HG03175 (cell line): Measurements from ENCODE around the gene RACK1.
"Not testable (repeated sequence)": the region's sequence is repeated elsewhere in the genome, so short reads cannot be mapped to it uniquely, and the experiment has no call there.

Experiments used
- ATAC-seq: cut with Tn5 transposase; IDR thresholded peaks from one replicate; pipeline ENCODE4 v1.9.1; 2021; ENCODE audit warnings: mild to moderate bottlenecking, moderate library complexity; ENCODE audit not compliant: unreplicated experiment

Gene RACK1

GRCh38 chr5:181243564-181244343 is at the start of gene RACK1:
RACK1 (minus strand) TSS chr5:181243906; CDS start chr5:181243800, 106 bp downstream.
- peak; percentile 63 for ATAC-seq

- peak; percentile 76 for ATAC-seq
These were observed 43.6 kb upstream of the RACK1 start for GRCh38 chr5:181287331-181287730.

- ATAC-seq, result not testable (repeated sequence)
These were observed 42.4 kb upstream of the RACK1 start for GRCh38 chr5:181285962-181286705.

- ATAC-seq, result not testable (repeated sequence)
These were observed 40.4 kb upstream of the RACK1 start for GRCh38 chr5:181283841-181284755.

GRCh38 chr5:181283347-181283746 is 39.6 kb upstream of the RACK1 start:
- no peak for ATAC-seq

GRCh38 chr5:181282874-181283273 is 39.2 kb upstream of the RACK1 start:
- ATAC-seq, result no peak

GRCh38 chr5:181282415-181282814 is 38.7 kb upstream of the RACK1 start:
- not testable (repeated sequence) for ATAC-seq

- no peak for ATAC-seq
These were observed 38.2 kb upstream of the RACK1 start for GRCh38 chr5:181281984-181282316.

GRCh38 chr5:181281077-181281983 is 37.6 kb upstream of the RACK1 start:
- ATAC-seq, result no peak

GRCh38 chr5:181280251-181280762 is 36.6 kb upstream of the RACK1 start:
- ATAC-seq, result no peak

- not testable (repeated sequence) for ATAC-seq
These were observed 29.7 kb upstream of the RACK1 start for GRCh38 chr5:181273433-181273744.

GRCh38 chr5:181271081-181271480 is 27.4 kb upstream of the RACK1 start:
- ATAC-seq, result no peak

- not testable (repeated sequence) for ATAC-seq
These were observed 24.2 kb upstream of the RACK1 start for GRCh38 chr5:181267907-181268306.

- not testable (repeated sequence) for ATAC-seq
These were observed 23.7 kb upstream of the RACK1 start for GRCh38 chr5:181267291-181267904.

GRCh38 chr5:181265092-181265671 is 21.5 kb upstream of the RACK1 start:
- ATAC-seq, result no peak

GRCh38 chr5:181263633-181264032 is 19.9 kb upstream of the RACK1 start:
- ATAC-seq, result no peak

GRCh38 chr5:181261320-181262049 is 17.8 kb upstream of the RACK1 start:
- peak; percentile 64 for ATAC-seq

GRCh38 chr5:181260720-181261319 is 17.1 kb upstream of the RACK1 start, which contains the start of gene TRIM52:
TRIM52 (minus strand) TSS chr5:181261143; CDS start chr5:181260813, 330 bp downstream.
- ATAC-seq, result peak; percentile 82
